HG03060 (cell line): ENCODE results near the gene FAM9A.

ENCODE experiments used
- ATAC-seq: cut with Tn5 transposase; IDR thresholded peaks from one replicate; pipeline ENCODE4 v1.9.1; 2021; ENCODE audit warnings: low read depth, moderate number of reproducible peaks; ENCODE audit not compliant: unreplicated experiment

FAM9A gene

DNA sequence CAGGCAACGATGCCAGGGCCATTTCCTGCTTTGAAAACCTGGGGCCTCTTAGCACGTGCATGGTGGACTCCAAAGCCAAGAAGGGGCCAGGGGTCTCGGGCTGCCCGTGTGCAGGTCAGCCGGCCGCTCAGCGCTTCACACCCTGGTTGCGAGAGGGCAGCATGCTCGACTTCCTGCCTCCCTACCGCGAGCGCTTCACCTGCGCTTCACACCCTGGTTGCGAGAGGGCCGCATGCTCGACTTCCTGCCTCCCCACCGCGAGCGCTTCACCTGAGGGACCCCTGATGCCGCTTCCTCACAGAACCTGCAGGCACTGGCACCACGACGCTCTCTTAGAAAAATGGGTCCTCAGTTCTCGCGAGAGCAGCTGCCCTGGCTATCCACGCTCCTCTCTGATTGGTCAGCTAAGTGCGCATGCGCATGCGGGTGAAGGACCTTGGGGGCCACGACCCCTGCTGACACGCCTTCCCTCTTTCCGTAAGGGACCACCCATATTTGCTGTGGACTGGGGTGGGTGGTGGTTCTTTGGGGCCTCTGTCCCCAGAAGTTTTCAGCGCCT, at the start of gene FAM9A:
FAM9A (minus strand) TSS at position 343 of the 559 bp plus-strand sequence. CDS start 1,212 bp downstream, outside the sequence.
- no peak for ATAC-seq

- ATAC-seq: no peak
Measured at GRCh38 chrX:8850478-8850877, 49.3 kb upstream of the FAM9A start.

DNA sequence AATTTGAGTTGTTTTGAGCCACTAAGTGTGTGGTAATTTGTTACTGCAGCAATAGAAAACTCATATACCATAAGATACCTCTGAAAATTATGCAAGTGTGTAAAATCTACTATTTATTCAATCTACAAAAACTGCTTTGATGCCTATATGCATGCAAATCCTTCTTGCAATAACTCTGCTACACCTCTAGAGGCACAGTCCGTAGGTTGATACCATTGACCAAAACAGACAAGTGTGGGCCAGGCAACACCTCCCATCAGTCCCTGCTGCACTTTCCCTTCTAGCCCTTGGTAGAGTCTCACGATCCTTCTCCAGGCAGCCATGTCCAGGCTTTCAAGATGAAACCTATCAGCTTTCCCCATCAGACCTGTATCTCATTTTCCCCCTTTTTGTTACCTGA, 48.8 kb upstream of the FAM9A start:
- no peak for ATAC-seq

- no peak for ATAC-seq
Measured at GRCh38 chrX:8849458-8849857, 48.3 kb upstream of the FAM9A start.

- no peak for ATAC-seq
Measured at GRCh38 chrX:8848911-8849310, 47.7 kb upstream of the FAM9A start.

DNA sequence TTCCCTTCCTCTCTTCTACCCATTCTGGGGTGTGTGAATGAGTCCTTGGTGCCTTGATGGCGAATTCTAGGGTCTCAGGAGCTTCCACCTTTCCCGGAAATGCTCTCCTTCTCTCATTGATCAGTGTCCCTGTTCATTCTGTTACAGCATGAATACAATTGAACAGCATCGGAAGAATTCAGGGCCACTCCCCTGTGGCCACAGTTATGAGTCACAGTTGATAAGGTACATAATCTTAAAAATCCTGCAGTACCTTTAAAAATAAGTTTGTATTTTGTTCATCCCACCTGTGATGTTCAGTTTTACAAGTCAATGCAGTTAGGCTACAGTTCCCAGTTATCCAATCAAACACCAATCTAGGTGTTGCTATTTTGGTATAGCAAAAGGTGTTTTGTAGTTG, 47.3 kb upstream of the FAM9A start:
- ATAC-seq: no peak

GRCh38 chrX:8847360-8847759, 46.2 kb upstream of the FAM9A start:
- ATAC-seq: no peak

DNA sequence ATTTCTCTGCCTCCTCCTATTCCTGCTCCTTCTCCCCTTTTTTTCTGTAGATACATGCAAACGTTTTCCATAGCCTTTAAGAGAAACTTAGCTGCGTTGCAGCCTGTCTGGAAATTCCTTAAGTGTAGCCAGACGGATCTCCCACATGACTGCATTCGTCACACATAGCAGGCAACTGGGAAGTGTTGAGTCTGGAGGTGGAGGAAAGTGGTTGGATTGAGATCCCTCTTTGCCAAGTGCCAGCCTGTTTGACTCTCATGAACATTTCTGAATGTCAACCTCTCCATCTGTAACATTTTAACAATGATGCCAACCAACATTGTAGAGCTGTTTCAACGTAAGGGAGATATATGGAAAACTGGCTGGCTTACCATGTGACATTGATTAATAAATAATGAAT, 45.1 kb upstream of the FAM9A start:
- no peak for ATAC-seq

GRCh38 chrX:8845469-8845868, 44.3 kb upstream of the FAM9A start:
- ATAC-seq: no peak

DNA sequence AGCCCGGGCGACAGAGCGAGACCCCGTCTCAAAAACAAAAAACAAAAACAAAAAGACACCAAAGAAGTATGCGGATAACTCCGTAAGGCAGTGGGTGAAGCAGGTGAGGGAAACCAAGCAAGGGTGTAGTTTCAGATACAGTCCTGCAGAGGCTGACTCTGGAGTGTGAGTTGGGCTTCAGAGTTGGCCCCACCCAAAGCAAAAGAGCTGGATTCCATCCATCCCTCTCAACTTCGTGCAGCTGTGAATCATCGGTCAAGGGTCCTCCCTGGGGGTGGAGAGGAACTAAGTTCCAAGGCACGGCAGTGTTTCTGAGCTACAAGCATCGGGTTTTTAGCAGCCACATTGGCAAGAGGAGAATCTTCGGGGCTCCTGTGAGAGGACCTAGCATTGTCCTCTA, 43.9 kb upstream of the FAM9A start:
- no peak for ATAC-seq

- ATAC-seq: no peak
Measured at GRCh38 chrX:8844157-8844556, 43.0 kb upstream of the FAM9A start.

DNA sequence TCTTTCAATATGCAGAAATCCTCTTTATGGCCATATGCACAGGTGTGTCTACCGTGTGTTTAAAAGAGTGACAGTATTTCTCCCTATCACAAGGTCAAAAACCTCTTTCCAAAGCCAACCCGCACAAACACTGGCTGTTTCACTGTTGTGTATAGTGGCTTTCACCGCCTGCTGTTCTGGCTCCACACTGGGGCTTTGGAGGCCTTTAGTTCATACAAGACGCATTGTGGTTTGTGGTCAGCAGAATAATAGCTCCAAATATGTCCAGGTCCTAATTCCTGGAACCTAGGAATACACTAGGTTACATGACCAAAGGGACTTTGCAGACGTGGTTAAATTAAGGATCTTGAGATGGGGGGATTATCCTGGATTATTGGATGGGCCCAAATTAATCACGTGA, 40.7 kb upstream of the FAM9A start:
- no peak for ATAC-seq

GRCh38 chrX:8834392-8834791, 33.2 kb upstream of the FAM9A start:
- ATAC-seq: no peak

GRCh38 chrX:8832582-8833378, 31.6 kb upstream of the FAM9A start:
- no peak for ATAC-seq

DNA sequence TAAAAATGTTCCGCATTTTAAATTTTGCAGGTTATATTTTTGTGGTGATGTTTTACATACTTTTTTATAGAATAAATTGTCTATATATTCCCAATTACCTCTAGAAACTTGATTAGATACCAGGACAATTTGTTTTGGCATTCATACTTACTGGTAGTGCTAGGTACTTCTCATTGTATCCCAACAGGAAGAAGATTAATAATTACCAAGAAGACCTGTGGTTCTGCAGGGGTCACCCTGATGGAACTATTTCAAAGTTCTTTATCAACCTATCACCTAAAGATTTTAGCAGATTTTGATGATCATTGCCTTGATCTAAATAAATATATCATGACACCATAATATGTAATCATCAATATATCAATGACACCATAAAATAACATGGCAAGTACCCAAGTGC, 22.5 kb upstream of the FAM9A start:
- ATAC-seq: no peak

DNA sequence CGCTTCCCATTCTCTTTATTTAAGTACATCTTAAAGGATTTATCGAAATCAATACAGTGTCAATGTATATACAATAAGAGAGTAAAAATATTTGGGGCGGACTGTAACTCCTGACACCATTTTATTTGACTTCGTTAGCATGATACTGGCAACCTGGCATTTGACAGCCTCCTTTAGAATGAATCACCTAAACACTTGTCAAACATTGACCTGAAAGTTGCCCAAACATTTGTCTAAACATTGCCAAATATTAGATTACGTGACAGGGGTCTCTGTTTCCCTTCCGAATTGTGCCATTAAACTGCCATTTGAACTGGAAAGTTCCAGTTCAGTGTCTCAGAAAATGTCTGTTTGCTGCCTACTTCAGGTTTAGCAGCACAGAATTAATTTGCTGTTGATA, 20.8 kb upstream of the FAM9A start:
- no peak for ATAC-seq

- no peak for ATAC-seq
Measured at GRCh38 chrX:8820910-8821527, 19.8 kb upstream of the FAM9A start.

DNA sequence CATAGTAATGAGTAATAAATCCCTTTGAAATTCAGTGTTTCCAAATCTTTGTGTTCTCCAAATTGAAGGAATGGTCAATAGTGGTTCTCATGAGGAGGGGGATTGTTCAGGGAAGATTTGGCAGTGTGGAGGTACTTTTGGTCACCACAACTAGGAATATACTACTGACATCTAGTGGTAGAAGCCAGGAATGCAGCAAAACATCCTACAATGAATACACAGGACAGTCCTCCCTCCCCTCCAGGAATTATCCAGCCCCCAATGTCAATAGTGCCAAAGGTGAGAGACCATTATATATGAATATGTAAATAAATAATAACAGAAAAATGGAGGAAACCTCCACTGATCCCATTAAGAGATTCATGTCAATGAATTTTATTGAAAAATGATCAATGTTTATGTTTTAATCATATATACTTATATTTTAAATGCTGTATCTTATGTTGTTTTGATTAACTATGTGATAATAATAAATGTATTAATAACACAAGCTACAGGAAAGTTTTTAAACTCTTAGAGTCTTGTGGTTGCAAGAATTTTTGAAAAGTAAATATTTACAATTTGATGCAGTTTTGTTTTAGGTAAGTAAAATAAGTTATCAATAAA, 14.4 kb upstream of the FAM9A start:
- no peak for ATAC-seq

- ATAC-seq: no peak
Measured at GRCh38 chrX:8813036-8813435, 11.9 kb upstream of the FAM9A start.

DNA sequence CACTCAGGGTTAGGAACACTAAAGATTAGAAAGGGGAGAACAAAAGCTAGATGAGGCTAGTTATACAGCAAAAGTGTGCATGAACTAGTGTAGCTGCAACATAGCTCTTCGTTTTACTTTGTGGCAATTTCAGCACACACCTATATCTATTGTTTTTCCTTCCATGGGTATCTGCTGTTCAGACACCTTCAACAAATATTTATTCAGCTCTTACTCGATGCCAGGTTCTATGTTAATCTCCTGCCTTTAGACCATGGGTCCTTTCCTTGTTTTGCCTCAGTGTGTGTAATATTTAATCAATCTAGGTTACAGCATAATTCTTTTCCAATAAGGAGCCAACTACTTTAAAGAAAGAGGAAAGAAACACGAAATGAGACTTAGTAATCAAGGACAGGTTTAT, 10.4 kb upstream of the FAM9A start:
- no peak for ATAC-seq

GRCh38 chrX:8808661-8809060, 7.5 kb upstream of the FAM9A start:
- no peak for ATAC-seq

DNA sequence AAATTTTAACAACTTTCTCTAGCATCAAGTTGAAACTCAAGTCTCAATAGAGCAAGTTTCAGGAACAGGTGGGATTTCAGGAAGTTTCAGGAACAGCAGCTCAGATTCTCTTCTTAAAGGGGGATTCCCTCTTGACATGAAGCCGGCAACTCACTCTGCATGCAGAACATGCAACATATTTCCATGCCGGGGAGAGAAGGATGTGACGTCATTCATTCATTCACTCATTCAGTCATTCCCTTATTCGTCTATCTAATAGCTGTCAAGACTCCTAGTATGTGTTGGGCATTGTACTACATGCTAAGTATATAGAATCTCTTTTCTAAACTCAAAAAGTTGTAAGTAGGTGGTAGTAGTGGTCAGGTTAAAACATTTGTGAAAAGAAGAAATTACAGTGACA, 4.8 kb upstream of the FAM9A start:
- ATAC-seq: no peak
